ENCODE measurements around the gene BTF3. TPM values are rescaled to one million over a fixed set of nuclear protein-coding genes. Genes with fewer than 3 reads are reported as not detected.

BTF3 gene
- total and polyA plus RNA-seq, 9 of the 15 experiments (the other 6 are each of a cell fraction or from before 2014, with no cell fraction given) = 534 to 1,637 (median 848) TPM

- TF ChIP-seq ZNF785 (CRISPR knock-in tag; IDR thresholded peaks at IDR 0.05) (no peak), NFE2L1 (tag; IDR thresholded peaks at IDR 0.05; ENCODE audit: borderline replicate concordance, low read depth) (no peak), ZNF507 (tag; conservative IDR thresholded peaks at IDR 0.05) (no peak), RBBP5 (IDR thresholded peaks at IDR 0.05; ENCODE audit: borderline replicate concordance, insufficient read depth, low read length, poor library complexity, severe bottlenecking) (no peak), RCOR1 (IDR thresholded peaks at IDR 0.05; ENCODE audit: borderline replicate concordance in 1 of 2, low read depth in 2 of 2, low read length in 2 of 2) (no peak; a peak in 1 of 4 replicates), UBTF (IDR thresholded peaks at IDR 0.05; ENCODE audit: borderline replicate concordance in 1 of 2, low read depth in 2 of 2, low read length in 2 of 2) (no peak), USF2 (CRISPR knock-in tag; IDR thresholded peaks at IDR 0.05) (no peak), CEBPZ (IDR thresholded peaks at IDR 0.05; ENCODE audit: borderline replicate concordance, low read depth, low read length) (no peak), SIRT6 (IDR thresholded peaks at IDR 0.05; ENCODE audit: low read depth, low read length) (no peak), ZNF655 (CRISPR knock-in tag; IDR thresholded peaks at IDR 0.05) (no peak), NFE2 (IDR thresholded peaks at IDR 0.05; ENCODE audit: low read depth) (no peak), CBFA2T2 (conservative IDR thresholded peaks at IDR 0.05) (peak; percentile 69), TSHZ1 (CRISPR knock-in tag; IDR thresholded peaks at IDR 0.05) (no peak), CBX1 (IDR thresholded peaks at IDR 0.05; ENCODE audit: low read depth) (no peak), CBFB (CRISPR knock-in tag; IDR thresholded peaks at IDR 0.05) (no peak)
Observed at GRCh38 chr5:73482383-73483136, 15.7 kb upstream of the BTF3 start (continued).
